SK-N-SH (cell line): ENCODE results near the gene RARRES1. TPM values are rescaled to one million over a fixed set of nuclear protein-coding genes. Genes with fewer than 3 reads are reported as not detected.

Experiments used
- CTCF ChIA-PET: fragments of 300-600, 350-600 bp; formaldehyde crosslinking; extraction: SDS; loops from one replicate; lab custom pipeline; 2021; lab: Yijun Ruan, JAX
- POLR2A ChIA-PET: fragments of 350-600 bp; sonication (Branson Sonifier 250); formaldehyde crosslinking; extraction: SDS; loops from one replicate; lab custom pipeline; 2020; ENCODE audit warnings: antibody characterized with exemption, inconsistent platforms; lab: Yijun Ruan, JAX
- DNase-seq: peaks from one replicate; pipeline ENCODE4 v3.0.0; 2012
- H2AFZ ChIP-seq: fragments of 200-600 bp; sonication (generic); 2 replicates; pipeline ENCODE4 v1.8.1; 2016; ENCODE audit warnings: antibody characterized with exemption, mild to moderate bottlenecking, low read depth
- H3F3A ChIP-seq: fragments of 200-600 bp; sonication (generic); replicated peaks from 2 replicates; pipeline ENCODE3; 2016; ENCODE audit warnings: antibody characterized with exemption, mild to moderate bottlenecking; ENCODE audit not compliant: insufficient read depth
- H3K27ac ChIP-seq, 2 experiments: fragments of 200-500 bp in 1 of 2; fragments of 200-600 bp in 1 of 2; sonication (Bioruptor generic) in 1 of 2; sonication (generic), shearing (Covaris generic) in 1 of 2; 2 replicates each; pipeline versions ENCODE4 v1.5.1 to v1.6.1; 2014 to 2016; ENCODE audit warnings: low read depth in 2 of 2, inconsistent platforms in 1 of 2, low read length in 1 of 2, mild to moderate bottlenecking in 1 of 2, mixed read lengths in 1 of 2
- H3K27me3 ChIP-seq: fragments of 200-600 bp; sonication (generic), shearing (Covaris generic); 2 replicates; pipeline ENCODE4 v1.6.1; 2016; ENCODE audit warnings: mixed run types; ENCODE audit not compliant: insufficient read depth
- H3K36me3 ChIP-seq, 2 experiments: fragments of 200-500 bp in 1 of 2; fragments of 200-600 bp in 1 of 2; sonication (Bioruptor generic) in 1 of 2; sonication (generic) in 1 of 2; replicated peaks in 1 of 2; 2 replicates each; pipeline versions ENCODE3 to v1.5.1; 2014 to 2016; ENCODE audit warnings: low read length in 1 of 2, mild to moderate bottlenecking in 1 of 2; ENCODE audit not compliant: insufficient read depth in 2 of 2, control insufficient read depth in 1 of 2
- H3K4me1 ChIP-seq, 2 experiments: fragments of 200-500 bp in 1 of 2; fragments of 200-600 bp in 1 of 2; sonication (Bioruptor generic) in 1 of 2; sonication (generic), shearing (Covaris generic) in 1 of 2; 2 replicates each; pipeline versions ENCODE4 v1.5.1 to v1.6.1; 2014 to 2016; ENCODE audit warnings: low read depth in 1 of 2, low read length in 1 of 2, mixed run types in 1 of 2; ENCODE audit not compliant: insufficient read depth in 2 of 2, control insufficient read depth in 1 of 2
- H3K4me2 ChIP-seq: fragments of 200-600 bp; sonication (generic), shearing (Covaris generic); 2 replicates; pipeline ENCODE4 v1.6.1; 2017; ENCODE audit warnings: mixed run types
- H3K4me3 ChIP-seq, 2 experiments: fragments of 200-500 bp in 1 of 2; fragments of 200-600 bp in 1 of 2; sonication (Bioruptor generic) in 1 of 2; sonication (generic), shearing (Covaris generic) in 1 of 2; 2 replicates each; pipeline versions ENCODE4 v1.5.1 to v1.8.1; 2014 to 2016; ENCODE audit warnings: low read depth in 2 of 2, inconsistent platforms in 1 of 2, low read length in 1 of 2, mild to moderate bottlenecking in 1 of 2, mixed read lengths in 1 of 2, moderate library complexity in 1 of 2
- H3K79me2 ChIP-seq: fragments of 200-600 bp; sonication (generic); 2 replicates; pipeline ENCODE4 v1.8.1; 2017; ENCODE audit warnings: mild to moderate bottlenecking; ENCODE audit not compliant: insufficient read depth
- H3K9ac ChIP-seq: fragments of 200-600 bp; sonication (generic); 2 replicates; pipeline ENCODE4 v1.6.1; 2017; ENCODE audit warnings: mixed run types
- H3K9me2 ChIP-seq: fragments of 200-600 bp; sonication (generic); 2 replicates; pipeline ENCODE4 v1.6.1; 2017; ENCODE audit warnings: mixed run types
- H3K9me3 ChIP-seq: fragments of 200-600 bp; sonication (generic); 2 replicates; pipeline ENCODE4 v1.6.1; 2017; ENCODE audit warnings: mixed run types, mild to moderate bottlenecking, moderate library complexity
- H4K20me1 ChIP-seq: fragments of 200-600 bp; sonication (generic); 2 replicates; pipeline ENCODE4 v1.6.1; 2017; ENCODE audit warnings: mild to moderate bottlenecking, mixed run types; ENCODE audit not compliant: insufficient read depth
- CHD2 ChIP-seq: fragments of 150-350 bp; IDR thresholded peaks from 2 replicates; pipeline ENCODE4 v1.6.1; 2018; ENCODE audit warnings: low read length; ENCODE audit not compliant: partially characterized antibody
- CTCF ChIP-seq: fragments of 200-600 bp; sonication (generic); IDR thresholded peaks from 2 replicates; pipeline ENCODE4 v1.6.1; 2017; ENCODE audit warnings: antibody characterized with exemption, mild to moderate bottlenecking, moderate library complexity
- GABPA ChIP-seq: IDR thresholded peaks from 2 replicates; pipeline ENCODE4 v1.4.0; 2012; ENCODE audit warnings: low read depth, mild to moderate bottlenecking
- GATA2 ChIP-seq: sonication (generic); formaldehyde crosslinking; IDR thresholded peaks from 2 replicates; pipeline ENCODE4 v1.5.0; 2020; ENCODE audit warnings: mild to moderate bottlenecking, missing genetic modification reagents
- JUND ChIP-seq: IDR thresholded peaks from 2 replicates; pipeline ENCODE4 v1.4.0; 2012
- NFIC ChIP-seq: IDR thresholded peaks from 2 replicates; pipeline ENCODE4 v1.4.0; 2012; ENCODE audit warnings: borderline replicate concordance
- NRF1 ChIP-seq: IDR thresholded peaks from 2 replicates; pipeline ENCODE4 v1.6.1; 2012; ENCODE audit warnings: low read depth, mild to moderate bottlenecking, low read length
- POLR2AphosphoS5 ChIP-seq: IDR thresholded peaks from 2 replicates; pipeline ENCODE4 v1.6.1; 2012; ENCODE audit warnings: low read depth, low read length
- RXRA ChIP-seq: IDR thresholded peaks from 2 replicates; pipeline ENCODE4 v1.4.0; 2012; ENCODE audit warnings: low read depth, mild to moderate bottlenecking, borderline replicate concordance
- TEAD4 ChIP-seq: IDR thresholded peaks from 2 replicates; pipeline ENCODE4 v1.4.0; 2012; ENCODE audit warnings: mild to moderate bottlenecking, borderline replicate concordance; ENCODE audit not compliant: insufficient read depth
- USF2 ChIP-seq: fragments of 150-350 bp; IDR thresholded peaks from 2 replicates; pipeline ENCODE4 v1.6.1; 2017; ENCODE audit warnings: antibody characterized with exemption, low read length, low read depth, borderline replicate concordance
- WGBS: methylation state at CpG from one replicate; pipeline ENCODE4 v1.1.6; 2017; ENCODE audit warnings: low lambda C conversion rate; 5-methylcytosine and 5-hydroxymethylcytosine counted together
- polyA plus RNA-seq, 3 experiments: library from polyadenylated mRNA; depleted of rRNA; stranded (reverse); fragments of >200 nt; gene quantifications; 2 replicates each; pipeline ENCODE4 v1.2.3, GENCODE V29; 2012
- TF ChIP-seq, protein P1 (sequence below): fragments of 150-350 bp; IDR thresholded peaks from 2 replicates; pipeline ENCODE4 v1.6.1; 2016; ENCODE audit warnings: mild to moderate bottlenecking, low read depth, low read length

The RARRES1 gene
- polyA plus RNA-seq, 1 of the 3 experiments (the other 2 are of a cell fraction), result 0.15 TPM

GRCh38 chr3:158765518-158766205, 33.4 kb upstream of the RARRES1 start:
- Histone ChIP-seq H3K79me2 (no peaks in the 10 kb centered on the region), H4K20me1 (no peaks in the 10 kb centered on the region), H3K4me1 (peaks cover 4 to 29% of the 10 kb centered on the region in 2 experiments; a peak in 3 of 4 replicates), H3K9me3 (no peaks in the 10 kb centered on the region), H3K27ac (no peak overlapping the region), H2AFZ (no peak overlapping the region), H3K9me2 (no peaks in the 10 kb centered on the region), H3K36me3 (no peaks in the 10 kb centered on the region), H3K27me3 (no peaks in the 10 kb centered on the region), H3F3A (peaks cover 6% of the 10 kb centered on the region), H3K4me2 (no peak overlapping the region), H3K9ac (no peak overlapping the region), H3K4me3 (no peak overlapping the region)
- DNase-seq, result no peak
- TF ChIP-seq CHD2 (no peak), GATA2 (CRISPR knock-in tag) (no peak), GABPA (no peak), NRF1 (no peak), NFIC (0 out of 2 replicates have a peak, but pooled peaks have one; percentile 11), POLR2AphosphoS5 (no peak), CTCF (no peak), RXRA (0 out of 2 replicates have a peak, but pooled peaks have one; percentile 32)
- WGBS, result 100% methylated on average over 2 of the region's 3 CpGs
- POLR2A ChIA-PET, result no interaction called here
- CTCF ChIA-PET, result interaction anchor here (0.7 to 5.8 kb wide), 6 partner anchors 9 to 122 kb away, joined by 3 to 29 read pairs (median 4); no protein-coding TSS in a partner anchor

DNA sequence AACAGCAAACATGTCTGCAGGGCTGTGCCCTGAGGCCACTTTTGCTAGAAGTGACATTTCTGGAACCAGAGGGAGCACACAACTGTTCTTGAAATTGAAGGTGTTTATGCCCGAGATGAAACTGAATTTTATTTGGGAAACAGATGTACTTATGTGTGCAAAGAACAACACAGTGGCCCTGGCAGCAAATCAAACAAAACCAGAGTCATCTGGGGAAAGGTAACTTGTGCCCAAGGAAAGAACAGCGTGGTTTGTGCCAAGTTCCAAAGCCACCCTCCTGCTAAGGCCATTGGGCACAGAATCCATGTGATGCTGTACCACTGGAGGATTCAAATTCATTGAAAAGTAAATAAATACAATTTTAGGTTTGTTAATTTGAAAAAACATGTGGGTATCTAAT, 31.2 kb upstream of the RARRES1 start:
- Histone ChIP-seq H3K9ac (no peak overlapping the region), H3K27me3 (no peaks in the 10 kb centered on the region), H3K79me2 (no peaks in the 10 kb centered on the region), H3K4me2 (no peak overlapping the region), H3F3A (no peaks in the 10 kb centered on the region), H3K36me3 (no peaks in the 10 kb centered on the region), H3K4me3 (no peak overlapping the region), H3K9me2 (no peaks in the 10 kb centered on the region), H3K9me3 (no peaks in the 10 kb centered on the region), H2AFZ (no peak overlapping the region), H4K20me1 (no peaks in the 10 kb centered on the region), H3K4me1 (peaks cover 2 to 12% of the 10 kb centered on the region in 2 experiments; a peak in 2 of 4 replicates), H3K27ac (no peak overlapping the region)
- no peak for DNase-seq
- TF ChIP-seq, protein P1, sequence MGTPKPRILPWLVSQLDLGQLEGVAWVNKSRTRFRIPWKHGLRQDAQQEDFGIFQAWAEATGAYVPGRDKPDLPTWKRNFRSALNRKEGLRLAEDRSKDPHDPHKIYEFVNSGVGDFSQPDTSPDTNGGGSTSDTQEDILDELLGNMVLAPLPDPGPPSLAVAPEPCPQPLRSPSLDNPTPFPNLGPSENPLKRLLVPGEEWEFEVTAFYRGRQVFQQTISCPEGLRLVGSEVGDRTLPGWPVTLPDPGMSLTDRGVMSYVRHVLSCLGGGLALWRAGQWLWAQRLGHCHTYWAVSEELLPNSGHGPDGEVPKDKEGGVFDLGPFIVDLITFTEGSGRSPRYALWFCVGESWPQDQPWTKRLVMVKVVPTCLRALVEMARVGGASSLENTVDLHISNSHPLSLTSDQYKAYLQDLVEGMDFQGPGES, result no peak
- TF ChIP-seq USF2, result no peak
- no peak for TF ChIP-seq NFIC
- no peak for TF ChIP-seq TEAD4
- no peak for TF ChIP-seq JUND
- no peak for TF ChIP-seq GABPA
- WGBS, result 76% methylated on average over 2 of the region's 2 CpGs
- ChIA-PET POLR2A (no interaction called here), CTCF (interaction anchor here (1.3 to 5.8 kb wide), 2 partner anchors 14 to 35 kb away, joined by 3 to 29 read pairs; no protein-coding TSS in a partner anchor)
